ENCODE data around the gene TUBA3E. TPM values are rescaled to one million over a fixed set of nuclear protein-coding genes. Genes with fewer than 3 reads are reported as not detected.
"Not testable (repeated sequence)": the region's sequence is repeated elsewhere in the genome, so short reads cannot be mapped to it uniquely, and the experiment has no call there.

TUBA3E gene
- total RNA-seq, 1 donor from 2014 or later, result not detected

- DNase-seq (ENCODE audit: low read depth in 2 of 2), result not testable (repeated sequence)
Measured at GRCh38 chr2:130145006-130145414, 53.2 kb downstream of the TUBA3E start, which contains the start of gene CCDC74B. TSS of gene CCDC74B (minus strand) at chr2:130145112. CDS start at chr2:130144996, 116 bp downstream.

- not testable (repeated sequence) for DNase-seq (ENCODE audit: low read depth in 2 of 2)
Measured at GRCh38 chr2:130143266-130144039, 54.8 kb downstream of the TUBA3E start.

GRCh38 chr2:130142396-130143265 is 55.6 kb downstream of the TUBA3E start:
- not testable (repeated sequence) for DNase-seq (ENCODE audit: low read depth in 2 of 2)

Other genes with a start within 250 kb of the TUBA3E start
- gene RAB6C, start 218.8 kb downstream of the TUBA3E start, total RNA-seq, result under 0.01 TPM in 1 of 2 replicates, not detected in the other
- 0.13 and 0.25 TPM in 2 replicates for gene POTEF, start 69.2 kb downstream of the TUBA3E start, total RNA-seq
- 0.51 and 0.64 TPM in 2 replicates for gene CCDC74B, start 53.3 kb downstream of the TUBA3E start, total RNA-seq
- gene SMPD4, start 16.8 kb downstream of the TUBA3E start, total RNA-seq, result 10.4 and 15.7 TPM in 2 replicates
- gene MZT2B, start 16.2 kb downstream of the TUBA3E start, total RNA-seq, result 153 and 186 TPM in 2 replicates
- gene IMP4, start 144.5 kb upstream of the TUBA3E start, total RNA-seq, result 75.4 and 78.1 TPM in 2 replicates
- gene PTPN18, start 157.6 kb upstream of the TUBA3E start, total RNA-seq, result 20.0 and 27.4 TPM in 2 replicates

Measured in dermis microvascular lymphatic vessel endothelial cell (primary cell).